SU-DHL-6 (cell line): Measurements from ENCODE around the gene RNF150.

ENCODE experiments used
- H2AFZ ChIP-seq: fragments of 200-600 bp; sonication (generic); 2 replicates; pipeline ENCODE4 v1.6.1; 2014; ENCODE audit warnings: low read depth, mild to moderate bottlenecking, moderate library complexity, mixed read lengths, antibody characterized with exemption, low read length; ENCODE audit not compliant: severe bottlenecking
- H3F3A ChIP-seq: fragments of 200-600 bp; shearing (Covaris generic); 2 replicates; pipeline ENCODE4 v1.6.0; 2016; ENCODE audit warnings: antibody characterized with exemption, mild to moderate bottlenecking; ENCODE audit not compliant: insufficient read depth
- H3K27ac ChIP-seq: fragments of 200-600 bp; sonication (generic); 2 replicates; pipeline ENCODE4 v1.5.1; 2016; ENCODE audit warnings: low read depth, mild to moderate bottlenecking, low read length, moderate library complexity, mixed read lengths
- H3K27me3 ChIP-seq: fragments of 200-600 bp; sonication (generic), shearing (Covaris generic); 2 replicates; pipeline ENCODE4 v1.6.0; 2014; ENCODE audit warnings: mild to moderate bottlenecking, low read length
- H3K36me3 ChIP-seq: fragments of 200-600 bp; sonication (generic); 2 replicates; pipeline ENCODE4 v1.6.1; 2014; ENCODE audit warnings: mild to moderate bottlenecking, low read length, mixed read lengths
- H3K4me2 ChIP-seq: fragments of 300-600, 200-600 bp; shearing (Covaris generic), sonication (generic); 2 replicates; pipeline ENCODE4 v1.6.0; 2014; ENCODE audit warnings: low read length, low read depth, mild to moderate bottlenecking; ENCODE audit not compliant: poor library complexity, severe bottlenecking
- H3K4me3 ChIP-seq: fragments of 200-600 bp; sonication (generic); 2 replicates; pipeline ENCODE4 v1.5.1; 2014; ENCODE audit warnings: antibody characterized with exemption, low read length, mild to moderate bottlenecking, mixed read lengths; ENCODE audit not compliant: insufficient read depth, poor library complexity, severe bottlenecking
- H3K79me2 ChIP-seq: fragments of 200-600 bp; sonication (generic); 2 replicates; pipeline ENCODE4 v1.6.1; 2014; ENCODE audit warnings: mild to moderate bottlenecking, low read length, moderate library complexity; ENCODE audit not compliant: insufficient read depth
- H3K9ac ChIP-seq: fragments of 200-600 bp; sonication (generic); 2 replicates; pipeline ENCODE4 v1.7.0; 2014; ENCODE audit warnings: mild to moderate bottlenecking, low read length
- H3K9me2 ChIP-seq: fragments of 200-600 bp; sonication (generic); replicated peaks from 2 replicates; pipeline ENCODE4 v1.6.1; 2014; ENCODE audit warnings: low read length; ENCODE audit not compliant: insufficient read depth
- H3K9me3 ChIP-seq: fragments of 200-600 bp; sonication (generic); 2 replicates; pipeline ENCODE4 v1.6.1; 2014; ENCODE audit warnings: low read length, mixed read lengths; ENCODE audit not compliant: insufficient read depth
- H4K20me1 ChIP-seq: fragments of 200-600 bp; sonication (generic); 2 replicates; pipeline ENCODE4 v1.6.1; 2014; ENCODE audit warnings: low read depth, mild to moderate bottlenecking, antibody characterized with exemption, low read length, moderate library complexity, mixed read lengths
- CTCF ChIP-seq: fragments of 200-600 bp; sonication (generic); IDR thresholded peaks from one replicate; pipeline ENCODE4 v1.5.1; 2017; ENCODE audit warnings: antibody characterized with exemption, mild to moderate bottlenecking, low read length, moderate library complexity; ENCODE audit not compliant: insufficient read depth, poor library complexity, severe bottlenecking
- EZH2phosphoT487 ChIP-seq: fragments of 200-600 bp; sonication (generic), shearing (Covaris generic); conservative IDR thresholded peaks from 2 replicates; pipeline ENCODE4 v1.6.1; 2018; ENCODE audit warnings: mild to moderate bottlenecking, antibody characterized with exemption, low read length, moderate library complexity, mixed read lengths

The RNF150 gene

GRCh38 chr4:141102367-141102766 lies 30.9 kb downstream of the RNF150 start:
- Histone ChIP-seq H3K27me3 (no peaks in the 10 kb centered on the region), H4K20me1 (no peaks in the 10 kb centered on the region), H3K4me3 (no peak overlapping the region), H3F3A (no peaks in the 10 kb centered on the region), H3K9me3 (no peaks in the 10 kb centered on the region), H3K9ac (no peak overlapping the region), H3K27ac (no peak overlapping the region), H3K79me2 (no peaks in the 10 kb centered on the region), H2AFZ (no peak overlapping the region), H3K36me3 (no peaks in the 10 kb centered on the region), H3K4me2 (no peak overlapping the region), H3K9me2 (no peaks in the 10 kb centered on the region)
- TF ChIP-seq CTCF = no peak
- TF ChIP-seq EZH2phosphoT487 = no peak

GRCh38 chr4:141101511-141101910 lies 31.8 kb downstream of the RNF150 start:
- no peaks in the 10 kb centered on the region for H3K36me3 ChIP-seq
- no peaks in the 10 kb centered on the region for H3K9me3 ChIP-seq
- H4K20me1 ChIP-seq = no peaks in the 10 kb centered on the region
- H3K79me2 ChIP-seq = no peaks in the 10 kb centered on the region
- no peaks in the 10 kb centered on the region for H3K27me3 ChIP-seq
- no peak overlapping the region for H3K4me2 ChIP-seq
- no peaks in the 10 kb centered on the region for H3F3A ChIP-seq
- no peak overlapping the region for H3K27ac ChIP-seq
- no peaks in the 10 kb centered on the region for H3K9me2 ChIP-seq
- H3K9ac ChIP-seq = no peak overlapping the region
- no peak overlapping the region for H3K4me3 ChIP-seq
- H2AFZ ChIP-seq = no peak overlapping the region
- TF ChIP-seq CTCF (no peak), EZH2phosphoT487 (no peak)

GRCh38 chr4:141099326-141099725 lies 33.9 kb downstream of the RNF150 start:
- Histone ChIP-seq H3K4me2 (no peak overlapping the region), H2AFZ (no peak overlapping the region), H3K27me3 (no peaks in the 10 kb centered on the region), H4K20me1 (no peaks in the 10 kb centered on the region), H3K9me3 (no peaks in the 10 kb centered on the region), H3K4me3 (no peak overlapping the region), H3K79me2 (no peaks in the 10 kb centered on the region), H3K36me3 (no peaks in the 10 kb centered on the region), H3K9me2 (no peaks in the 10 kb centered on the region), H3K9ac (no peak overlapping the region), H3F3A (no peaks in the 10 kb centered on the region), H3K27ac (no peak overlapping the region)
- TF ChIP-seq CTCF (no peak), EZH2phosphoT487 (no peak)

- no peak overlapping the region for H2AFZ ChIP-seq
- H3K4me2 ChIP-seq = no peak overlapping the region
- no peaks in the 10 kb centered on the region for H3K36me3 ChIP-seq
- no peaks in the 10 kb centered on the region for H3F3A ChIP-seq
- H3K9me3 ChIP-seq = no peaks in the 10 kb centered on the region
- no peak for TF ChIP-seq EZH2phosphoT487
- TF ChIP-seq CTCF = no peak
- H3K9ac ChIP-seq = no peak overlapping the region
- H3K27ac ChIP-seq = no peak overlapping the region
- H3K27me3 ChIP-seq = no peaks in the 10 kb centered on the region
- H3K79me2 ChIP-seq = no peaks in the 10 kb centered on the region
- no peak overlapping the region for H3K4me3 ChIP-seq
- H3K9me2 ChIP-seq = no peaks in the 10 kb centered on the region
- no peaks in the 10 kb centered on the region for H4K20me1 ChIP-seq
Measured at GRCh38 chr4:141098163-141098562, 35.1 kb downstream of the RNF150 start.
